HG03460 (cell line): Measurements from ENCODE around the gene TM9SF3.

ENCODE experiments used
- ATAC-seq: cut with Tn5 transposase; IDR thresholded peaks from one replicate; pipeline ENCODE4 v1.9.1; 2021; ENCODE audit not compliant: unreplicated experiment

The TM9SF3 gene

GRCh38 chr10:96473866-96474265 is 112.9 kb downstream of the TM9SF3 start:
- no peak for ATAC-seq

- ATAC-seq = no peak
These were observed 116.6 kb downstream of the TM9SF3 start for GRCh38 chr10:96470116-96470743.

GRCh38 chr10:96468845-96469244 is 118.0 kb downstream of the TM9SF3 start:
- no peak for ATAC-seq
